ENCODE results near the gene LDB3.
A peak's percentile ranks its signal among the peaks of the same experiment; 100 is the strongest.

LDB3 gene

GRCh38 chr10:86706977-86707376 lies 38.7 kb downstream of the LDB3 start:
- no peak for ATAC-seq (replicated peaks)
- Mint-ChIP-seq H3K4me3 (no peak overlapping the region), H3K27ac (peak overlapping the region; percentile 10), H3K36me3 (peaks cover 0 to 2% of the 10 kb centered on the region in 2 donors), H3K4me1 (peaks cover 8 to 9% of the 10 kb centered on the region in 2 donors), H3K27me3 (peaks cover 0 to 4% of the 10 kb centered on the region in 2 donors), H3K9me3 (peaks cover 0 to 1% of the 10 kb centered on the region in 2 donors)
- no peak for DNase-seq

DNA sequence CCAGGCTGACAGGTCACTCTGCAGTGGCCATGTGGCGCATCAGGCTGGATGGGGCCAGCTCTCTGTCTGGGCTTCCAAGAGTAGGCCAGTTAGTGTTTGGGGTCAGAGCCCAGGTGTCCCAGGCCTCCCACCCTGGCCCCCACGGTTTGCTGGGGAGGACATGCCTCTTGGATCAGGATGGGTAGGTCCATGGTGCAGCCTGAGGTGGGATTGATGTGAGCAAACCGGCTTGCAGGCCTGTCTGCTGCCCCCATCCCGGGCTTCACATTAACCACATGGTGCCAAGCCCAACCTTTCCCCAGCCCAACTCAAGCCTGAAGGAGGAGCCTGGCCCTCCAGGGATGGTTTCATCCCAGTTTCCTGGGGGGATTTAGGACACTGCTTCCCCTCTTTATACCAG lies 39.2 kb downstream of the LDB3 start:
- Mint-ChIP-seq H3K27ac (no peak overlapping the region), H3K4me1 (peaks cover 10 to 14% of the 10 kb centered on the region in 2 donors), H3K36me3 (peaks cover 0 to 2% of the 10 kb centered on the region in 2 donors), H3K27me3 (no peaks in the 10 kb centered on the region), H3K4me3 (no peak overlapping the region), H3K9me3 (peaks cover 0 to 1% of the 10 kb centered on the region in 2 donors)
- DNase-seq = no peak
- ATAC-seq (replicated peaks) = no peak

GRCh38 chr10:86708068-86708782 lies 39.9 kb downstream of the LDB3 start:
- no peak for ATAC-seq (replicated peaks)
- peaks cover 10 to 14% of the 10 kb centered on the region in 2 donors for H3K4me1 Mint-ChIP-seq
- H3K9me3 Mint-ChIP-seq = peaks cover 0 to 1% of the 10 kb centered on the region in 2 donors

GRCh38 chr10:86708783-86709380 lies 40.6 kb downstream of the LDB3 start:
- Mint-ChIP-seq H3K27me3 (no peaks in the 10 kb centered on the region), H3K4me1 (peaks cover 10 to 14% of the 10 kb centered on the region in 2 donors), H3K9me3 (peaks cover 0 to 1% of the 10 kb centered on the region in 2 donors), H3K27ac (peak overlapping the region; percentile 20), H3K36me3 (peaks cover 0 to 2% of the 10 kb centered on the region in 2 donors), H3K4me3 (no peak overlapping the region)
- no peak for DNase-seq
- ATAC-seq (replicated peaks) = no peak

More at GRCh38 chr10:86708068-86708782, 39.9 kb downstream of the LDB3 start:
- Mint-ChIP-seq H3K36me3 (peaks cover 0 to 2% of the 10 kb centered on the region in 2 donors), H3K27me3 (no peaks in the 10 kb centered on the region), H3K4me3 (no peak overlapping the region), H3K27ac (no peak overlapping the region)
- no peak for DNase-seq

GRCh38 chr10:86709396-86710185 lies 41.3 kb downstream of the LDB3 start:
- peaks cover 0 to 2% of the 10 kb centered on the region in 2 donors for H3K36me3 Mint-ChIP-seq
- peak overlapping the region; percentile 88 for H3K27ac Mint-ChIP-seq
- ATAC-seq (replicated peaks) (no peak), DNase-seq (no peak)
- peaks cover 10 to 14% of the 10 kb centered on the region in 2 donors for H3K4me1 Mint-ChIP-seq
- H3K4me3 Mint-ChIP-seq = peak overlapping the region; percentile 13 to 72
- H3K9me3 Mint-ChIP-seq = peaks cover 0 to 1% of the 10 kb centered on the region in 2 donors
- no peaks in the 10 kb centered on the region for H3K27me3 Mint-ChIP-seq

GRCh38 chr10:86710987-86711512 lies 42.7 kb downstream of the LDB3 start:
- H3K4me1 Mint-ChIP-seq = peaks cover 10 to 14% of the 10 kb centered on the region in 2 donors

DNA sequence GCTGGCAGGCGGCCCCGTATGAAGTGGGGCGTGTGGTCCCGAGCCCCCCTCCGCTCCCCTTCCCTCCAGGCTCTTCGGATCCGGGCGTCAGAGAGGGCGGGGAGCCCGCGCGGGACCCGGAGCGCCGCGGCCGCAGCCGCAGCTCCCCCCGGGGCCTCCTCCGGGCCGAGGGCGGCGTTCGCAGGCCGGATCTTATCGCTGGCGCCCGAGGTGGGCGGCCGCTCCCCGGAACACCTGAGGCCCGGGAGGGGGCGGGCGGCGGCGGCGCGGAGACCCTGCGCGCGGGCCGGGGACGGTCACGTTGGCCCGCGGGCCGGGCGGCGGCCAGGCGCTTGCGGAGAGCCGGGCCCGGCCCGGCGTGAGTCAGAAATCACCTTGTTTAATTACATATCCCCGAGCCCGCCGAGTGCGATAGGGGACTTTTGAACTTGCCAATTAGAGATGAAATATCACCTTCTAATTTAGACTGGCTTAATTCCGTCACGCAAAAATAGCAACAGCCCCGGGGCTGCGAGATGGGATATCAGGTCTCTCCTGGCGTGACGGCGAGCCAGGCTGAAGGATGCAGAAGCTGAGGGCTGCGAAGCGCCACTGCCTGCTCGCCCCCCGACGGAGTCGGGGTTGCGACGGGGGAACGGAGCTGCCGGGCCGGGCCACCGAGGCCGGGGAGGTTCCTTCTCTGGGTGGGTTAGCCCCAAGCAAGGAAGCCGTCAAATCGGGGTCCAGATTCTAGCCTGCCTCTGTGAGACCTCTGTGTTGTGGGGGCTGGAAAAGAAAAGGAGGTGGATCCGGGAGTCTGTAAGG lies 43.4 kb downstream of the LDB3 start:
- peaks cover 10 to 14% of the 10 kb centered on the region in 2 donors for H3K4me1 Mint-ChIP-seq
- H3K9me3 Mint-ChIP-seq = peaks cover 0 to 1% of the 10 kb centered on the region in 2 donors
- peak; percentile 37 for DNase-seq
- ATAC-seq (replicated peaks) = peak; percentile 55 to 65
- peaks cover 0 to 2% of the 10 kb centered on the region in 2 donors for H3K36me3 Mint-ChIP-seq
- H3K27ac Mint-ChIP-seq = peak overlapping the region; percentile 91
- peaks cover 0 to 11% of the 10 kb centered on the region in 2 donors for H3K27me3 Mint-ChIP-seq
- peak overlapping the region; percentile 75 to 85 for H3K4me3 Mint-ChIP-seq

More at GRCh38 chr10:86710987-86711512, 42.7 kb downstream of the LDB3 start:
- ATAC-seq (replicated peaks) (peak; percentile 89 to 90), DNase-seq (peak; percentile 82)
- Mint-ChIP-seq H3K36me3 (peaks cover 0 to 2% of the 10 kb centered on the region in 2 donors), H3K27me3 (peaks cover 0 to 8% of the 10 kb centered on the region in 2 donors), H3K27ac (peak overlapping the region; percentile 93), H3K4me3 (peak overlapping the region; percentile 75 to 84), H3K9me3 (peaks cover 0 to 1% of the 10 kb centered on the region in 2 donors)

DNA sequence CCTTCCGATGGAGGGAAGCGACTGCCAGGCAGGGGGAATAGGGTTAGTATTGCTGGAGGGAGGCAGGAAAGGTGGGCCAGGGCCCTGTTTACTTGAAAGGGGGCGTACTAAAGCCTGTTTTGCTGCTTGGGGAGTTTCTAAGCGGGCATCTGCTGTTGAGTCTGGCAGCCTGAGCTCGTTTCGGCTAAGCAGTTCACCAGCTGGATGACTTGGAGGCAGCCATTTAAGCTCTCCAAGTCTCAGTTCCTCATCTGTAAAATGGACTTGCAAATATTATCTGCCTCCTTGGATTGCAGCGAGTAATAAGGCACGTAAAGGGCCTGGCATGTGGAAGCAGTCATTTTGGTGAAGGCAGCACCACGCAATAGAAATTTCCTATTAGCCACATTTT lies 44.0 kb downstream of the LDB3 start:
- H3K9me3 Mint-ChIP-seq = peaks cover 0 to 1% of the 10 kb centered on the region in 2 donors
- peaks cover 10 to 14% of the 10 kb centered on the region in 2 donors for H3K4me1 Mint-ChIP-seq
- DNase-seq (no peak), ATAC-seq (replicated peaks) (peak; percentile 12 to 15)
- peak overlapping the region; percentile 91 for H3K27ac Mint-ChIP-seq
- H3K4me3 Mint-ChIP-seq = peak overlapping the region; percentile 75 to 85
- H3K36me3 Mint-ChIP-seq = peaks cover 0 to 2% of the 10 kb centered on the region in 2 donors
- H3K27me3 Mint-ChIP-seq = peaks cover 0 to 14% of the 10 kb centered on the region in 2 donors

DNA sequence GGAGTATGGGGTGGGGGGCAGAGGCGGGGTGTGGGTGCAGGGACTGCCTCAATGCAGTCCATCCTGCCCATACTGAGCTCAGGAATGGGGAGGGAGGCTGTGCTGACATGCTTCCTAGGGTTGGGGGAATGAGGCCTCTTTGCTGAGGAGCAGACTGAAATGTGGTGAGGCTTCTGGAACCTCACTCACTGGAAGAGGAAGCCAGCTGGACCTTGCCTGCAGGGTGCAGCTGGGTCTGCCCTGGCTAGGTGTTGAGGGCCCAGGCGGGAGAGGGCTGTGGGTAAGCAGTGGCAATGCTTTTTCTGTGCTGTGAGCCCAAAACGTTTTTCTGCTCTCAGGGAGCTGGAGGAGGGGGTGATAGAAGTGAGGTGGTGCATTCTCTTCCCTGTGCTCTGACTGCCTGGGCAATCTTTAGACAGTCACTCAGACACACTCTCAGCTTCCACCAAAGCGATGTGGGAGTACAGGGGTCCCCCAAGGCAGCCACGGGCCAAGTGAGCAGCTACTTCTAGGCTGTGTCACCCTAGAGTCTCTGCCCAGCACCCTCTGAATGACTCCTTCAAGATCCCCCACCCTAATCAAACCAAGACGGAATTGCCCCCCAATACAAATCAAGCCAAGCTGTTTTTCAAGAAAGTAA lies 47.0 kb downstream of the LDB3 start:
- Mint-ChIP-seq H3K4me3 (no peak overlapping the region), H3K9me3 (no peaks in the 10 kb centered on the region), H3K27ac (no peak overlapping the region), H3K4me1 (peaks cover 8 to 14% of the 10 kb centered on the region in 2 donors), H3K36me3 (no peaks in the 10 kb centered on the region), H3K27me3 (peaks cover 4 to 22% of the 10 kb centered on the region in 2 donors)
- DNase-seq (no peak), ATAC-seq (replicated peaks) (no peak)

- DNase-seq (no peak), ATAC-seq (replicated peaks) (no peak)
- Mint-ChIP-seq H3K27me3 (peaks cover 4 to 28% of the 10 kb centered on the region in 2 donors), H3K36me3 (no peaks in the 10 kb centered on the region), H3K27ac (no peak overlapping the region), H3K4me1 (peaks cover 4 to 10% of the 10 kb centered on the region in 2 donors), H3K4me3 (no peak overlapping the region), H3K9me3 (no peaks in the 10 kb centered on the region)
Measured at GRCh38 chr10:86715836-86716235, 47.5 kb downstream of the LDB3 start.

DNA sequence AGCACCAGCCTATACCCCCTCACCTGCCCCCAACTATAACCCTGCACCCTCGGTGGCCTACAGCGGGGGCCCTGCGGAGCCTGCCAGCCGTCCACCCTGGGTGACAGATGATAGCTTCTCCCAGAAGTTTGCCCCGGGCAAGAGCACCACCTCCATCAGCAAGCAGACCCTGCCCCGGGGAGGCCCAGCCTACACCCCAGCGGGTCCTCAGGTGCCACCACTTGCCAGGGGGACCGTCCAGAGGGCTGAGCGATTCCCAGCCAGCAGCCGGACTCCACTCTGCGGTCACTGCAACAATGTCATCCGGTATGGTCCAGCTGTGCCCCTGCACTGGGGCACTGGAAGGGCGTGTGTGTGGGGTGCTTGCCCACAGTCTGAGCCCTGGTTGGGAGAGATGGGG lies 48.2 kb downstream of the LDB3 start:
- no peak overlapping the region for H3K4me3 Mint-ChIP-seq
- no peak overlapping the region for H3K27ac Mint-ChIP-seq
- H3K9me3 Mint-ChIP-seq = no peaks in the 10 kb centered on the region
- H3K4me1 Mint-ChIP-seq = peaks cover 2 to 7% of the 10 kb centered on the region in 2 donors
- ATAC-seq (replicated peaks) (no peak), DNase-seq (no peak)
- H3K27me3 Mint-ChIP-seq = peaks cover 8 to 34% of the 10 kb centered on the region in 2 donors
- no peaks in the 10 kb centered on the region for H3K36me3 Mint-ChIP-seq

GRCh38 chr10:86718556-86718955 lies 50.2 kb downstream of the LDB3 start:
- Mint-ChIP-seq H3K36me3 (no peaks in the 10 kb centered on the region), H3K9me3 (no peaks in the 10 kb centered on the region), H3K4me1 (peaks cover 2 to 5% of the 10 kb centered on the region in 2 donors), H3K27me3 (peaks cover 13 to 43% of the 10 kb centered on the region in 2 donors), H3K4me3 (no peak overlapping the region), H3K27ac (peak overlapping the region; percentile 22)
- DNase-seq (no peak), ATAC-seq (replicated peaks) (no peak)

DNA sequence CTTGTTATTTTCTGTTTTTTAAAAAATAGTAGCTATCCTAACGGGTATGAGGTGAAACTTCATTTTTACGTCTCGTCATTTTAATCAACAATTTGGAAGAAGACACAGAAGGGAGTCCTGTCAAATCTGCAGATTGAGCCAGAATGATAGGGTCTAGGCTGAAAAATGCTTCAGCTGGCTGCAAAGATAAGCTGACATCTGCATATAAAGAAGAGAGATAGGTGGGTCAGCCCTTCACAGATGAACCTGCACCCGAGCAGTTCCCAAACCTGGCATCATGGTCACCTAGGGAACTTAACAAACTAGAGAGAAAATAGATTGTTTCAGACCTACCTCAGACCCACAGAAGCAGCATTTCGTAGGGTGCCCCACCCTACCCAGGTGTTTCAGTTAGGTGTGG lies 52.9 kb downstream of the LDB3 start:
- Mint-ChIP-seq H3K9me3 (no peaks in the 10 kb centered on the region), H3K4me3 (no peak overlapping the region), H3K27ac (no peak overlapping the region), H3K4me1 (peaks cover 2 to 5% of the 10 kb centered on the region in 2 donors), H3K36me3 (no peaks in the 10 kb centered on the region), H3K27me3 (peaks cover 22 to 36% of the 10 kb centered on the region in 2 donors)
- ATAC-seq (replicated peaks) (no peak), DNase-seq (no peak)
